WTC11 (cell line): ENCODE data around the gene SLC26A8. TPM values are rescaled to one million over a fixed set of nuclear protein-coding genes. Genes with fewer than 3 reads are reported as not detected.

Source experiments
- ATAC-seq: fragments of 200-7000 bp; cut with Tn5 transposase; 2 replicates; pipeline ENCODE4 v1.10.0; 2021; ENCODE audit warnings: mild to moderate bottlenecking, moderate library complexity
- CTCF ChIA-PET: fragments of 300-600 bp; sonication (Branson Sonifier 250); formaldehyde crosslinking; loops from one replicate; lab custom pipeline; 2021; ENCODE audit warnings: antibody characterized with exemption; lab: Charles Lee
- POLR2A ChIA-PET: fragments of 350-600 bp; sonication (Branson Sonifier 250); formaldehyde crosslinking; loops from one replicate; lab custom pipeline; 2021; ENCODE audit warnings: antibody characterized with exemption; lab: Charles Lee
- DNase-seq: peaks from one replicate; pipeline ENCODE4 v3.0.0; 2021; ENCODE audit warnings: low spot score
- H3K27ac Mint-ChIP-seq: 2 replicates; pipeline ENCODE4 v1.8.0; 2021; ENCODE audit warnings: mixed read lengths
- H3K27me3 Mint-ChIP-seq: 2 replicates; pipeline ENCODE4 v1.8.0; 2021; ENCODE audit warnings: low read depth, mild to moderate bottlenecking, moderate library complexity, mixed read lengths
- H3K36me3 Mint-ChIP-seq: 2 replicates; pipeline ENCODE4 v1.8.0; 2021; ENCODE audit warnings: mixed read lengths
- H3K4me1 Mint-ChIP-seq: 2 replicates; pipeline ENCODE4 v1.8.0; 2022; ENCODE audit warnings: mixed read lengths
- H3K4me3 Mint-ChIP-seq: 2 replicates; pipeline ENCODE4 v1.8.0; 2021; ENCODE audit warnings: mild to moderate bottlenecking, moderate library complexity, mixed read lengths
- H3K9me3 Mint-ChIP-seq: 2 replicates; pipeline ENCODE4 v1.8.0; 2021; ENCODE audit warnings: mixed read lengths
- E2F5 ChIP-seq: sonication (generic); formaldehyde crosslinking; IDR thresholded peaks from 2 replicates; pipeline ENCODE4 v1.8.1; 2022; ENCODE audit warnings: mild to moderate bottlenecking, moderate library complexity, missing genetic modification reagents
- EMX1 ChIP-seq: fragments of 250-450 bp; sonication (Bioruptor Pico); IDR thresholded peaks from 2 replicates; pipeline ENCODE4 v1.8.0; 2021; ENCODE audit warnings: mild to moderate bottlenecking
- MAX ChIP-seq: sonication (generic); formaldehyde crosslinking; IDR thresholded peaks from 2 replicates; pipeline ENCODE4 v1.8.0; 2022; ENCODE audit warnings: mild to moderate bottlenecking, missing genetic modification reagents
- NR2C2 ChIP-seq: sonication (generic); formaldehyde crosslinking; IDR thresholded peaks from 2 replicates; pipeline ENCODE4 v1.8.0; 2022; ENCODE audit warnings: mild to moderate bottlenecking, missing genetic modification reagents
- NR3C1 ChIP-seq: sonication (generic); formaldehyde crosslinking; conservative IDR thresholded peaks from 2 replicates; pipeline ENCODE4 v1.8.1; 2023; ENCODE audit warnings: low read depth, mild to moderate bottlenecking, missing genetic modification reagents
- OVOL2 ChIP-seq: fragments of 250-450 bp; sonication (Bioruptor Pico); IDR thresholded peaks from 2 replicates; pipeline ENCODE4 v1.9.0; 2021; ENCODE audit warnings: mild to moderate bottlenecking, borderline replicate concordance
- PRDM15 ChIP-seq: sonication (generic); formaldehyde crosslinking; IDR thresholded peaks from 2 replicates; pipeline ENCODE4 v1.8.0; 2022; ENCODE audit warnings: missing genetic modification reagents
- RELA ChIP-seq: sonication (generic); formaldehyde crosslinking; IDR thresholded peaks from 2 replicates; pipeline ENCODE4 v1.8.1; 2022; ENCODE audit warnings: missing genetic modification reagents, mild to moderate bottlenecking, borderline replicate concordance
- RORB ChIP-seq: fragments of 250-450 bp; sonication (Bioruptor Pico); IDR thresholded peaks from 2 replicates; pipeline ENCODE4 v1.9.0; 2021; ENCODE audit warnings: mild to moderate bottlenecking
- SP1 ChIP-seq: sonication (generic); formaldehyde crosslinking; conservative IDR thresholded peaks from 2 replicates; pipeline ENCODE4 v1.8.1; 2022; ENCODE audit warnings: missing genetic modification reagents
- TEAD1 ChIP-seq: sonication (generic); formaldehyde crosslinking; IDR thresholded peaks from 2 replicates; pipeline ENCODE4 v1.8.0; 2022; ENCODE audit warnings: mild to moderate bottlenecking, missing genetic modification reagents
- USF1 ChIP-seq: sonication (generic); formaldehyde crosslinking; IDR thresholded peaks from 2 replicates; pipeline ENCODE4 v1.8.0; 2022; ENCODE audit warnings: mild to moderate bottlenecking, missing genetic modification reagents
- ZBTB43 ChIP-seq: sonication (generic); formaldehyde crosslinking; IDR thresholded peaks from 2 replicates; pipeline ENCODE4 v1.8.1; 2023; ENCODE audit warnings: mild to moderate bottlenecking, missing genetic modification reagents
- ZNF138 ChIP-seq: sonication (generic); formaldehyde crosslinking; conservative IDR thresholded peaks from 2 replicates; pipeline ENCODE4 v1.8.1; 2022; ENCODE audit warnings: mild to moderate bottlenecking, moderate library complexity, missing genetic modification reagents
- ZNF423 ChIP-seq: fragments of 250-450 bp; sonication (Bioruptor Pico); IDR thresholded peaks from 2 replicates; pipeline ENCODE4 v2.1.2; 2022; ENCODE audit warnings: mild to moderate bottlenecking, moderate library complexity
- ZNF512 ChIP-seq: sonication (generic); formaldehyde crosslinking; IDR thresholded peaks from 2 replicates; pipeline ENCODE4 v1.8.1; 2022; ENCODE audit warnings: missing genetic modification reagents, borderline replicate concordance
- ZNF671 ChIP-seq: fragments of 250-450 bp; sonication (Bioruptor Pico); IDR thresholded peaks from 2 replicates; pipeline ENCODE4 v1.8.0; 2021; ENCODE audit warnings: mild to moderate bottlenecking
- total RNA-seq: library from RNA; stranded (reverse); gene quantifications from 3 replicates; pipeline ENCODE4 v1.2.3, GENCODE V29; 2021
- TF ChIP-seq, protein P1 (sequence below): sonication (generic); formaldehyde crosslinking; IDR thresholded peaks from 2 replicates; pipeline ENCODE4 v1.8.1; 2023; ENCODE audit warnings: mild to moderate bottlenecking, missing genetic modification reagents, borderline replicate concordance
- TF ChIP-seq, protein P2 (sequence below): sonication (generic); formaldehyde crosslinking; IDR thresholded peaks from 2 replicates; pipeline ENCODE4 v1.8.1; 2022; ENCODE audit warnings: mild to moderate bottlenecking, missing genetic modification reagents, moderate library complexity, borderline replicate concordance

Gene SLC26A8
- total RNA-seq, 1 experiment from 2014 or later, result 0.50 TPM

GRCh38 chr6:36050947-36051710, 26.7 kb upstream of the SLC26A8 start:
- TF ChIP-seq, protein P1, sequence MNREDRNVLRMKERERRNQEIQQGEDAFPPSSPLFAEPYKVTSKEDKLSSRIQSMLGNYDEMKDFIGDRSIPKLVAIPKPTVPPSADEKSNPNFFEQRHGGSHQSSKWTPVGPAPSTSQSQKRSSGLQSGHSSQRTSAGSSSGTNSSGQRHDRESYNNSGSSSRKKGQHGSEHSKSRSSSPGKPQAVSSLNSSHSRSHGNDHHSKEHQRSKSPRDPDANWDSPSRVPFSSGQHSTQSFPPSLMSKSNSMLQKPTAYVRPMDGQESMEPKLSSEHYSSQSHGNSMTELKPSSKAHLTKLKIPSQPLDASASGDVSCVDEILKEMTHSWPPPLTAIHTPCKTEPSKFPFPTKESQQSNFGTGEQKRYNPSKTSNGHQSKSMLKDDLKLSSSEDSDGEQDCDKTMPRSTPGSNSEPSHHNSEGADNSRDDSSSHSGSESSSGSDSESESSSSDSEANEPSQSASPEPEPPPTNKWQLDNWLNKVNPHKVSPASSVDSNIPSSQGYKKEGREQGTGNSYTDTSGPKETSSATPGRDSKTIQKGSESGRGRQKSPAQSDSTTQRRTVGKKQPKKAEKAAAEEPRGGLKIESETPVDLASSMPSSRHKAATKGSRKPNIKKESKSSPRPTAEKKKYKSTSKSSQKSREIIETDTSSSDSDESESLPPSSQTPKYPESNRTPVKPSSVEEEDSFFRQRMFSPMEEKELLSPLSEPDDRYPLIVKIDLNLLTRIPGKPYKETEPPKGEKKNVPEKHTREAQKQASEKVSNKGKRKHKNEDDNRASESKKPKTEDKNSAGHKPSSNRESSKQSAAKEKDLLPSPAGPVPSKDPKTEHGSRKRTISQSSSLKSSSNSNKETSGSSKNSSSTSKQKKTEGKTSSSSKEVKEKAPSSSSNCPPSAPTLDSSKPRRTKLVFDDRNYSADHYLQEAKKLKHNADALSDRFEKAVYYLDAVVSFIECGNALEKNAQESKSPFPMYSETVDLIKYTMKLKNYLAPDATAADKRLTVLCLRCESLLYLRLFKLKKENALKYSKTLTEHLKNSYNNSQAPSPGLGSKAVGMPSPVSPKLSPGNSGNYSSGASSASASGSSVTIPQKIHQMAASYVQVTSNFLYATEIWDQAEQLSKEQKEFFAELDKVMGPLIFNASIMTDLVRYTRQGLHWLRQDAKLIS, result no peak
- TF ChIP-seq RELA (CRISPR knock-in tag), result no peak
- no peak for TF ChIP-seq MAX
- TF ChIP-seq ZBTB43 (CRISPR knock-in tag), result no peak
- TF ChIP-seq ZNF512, result no peak
- TF ChIP-seq, protein P2, sequence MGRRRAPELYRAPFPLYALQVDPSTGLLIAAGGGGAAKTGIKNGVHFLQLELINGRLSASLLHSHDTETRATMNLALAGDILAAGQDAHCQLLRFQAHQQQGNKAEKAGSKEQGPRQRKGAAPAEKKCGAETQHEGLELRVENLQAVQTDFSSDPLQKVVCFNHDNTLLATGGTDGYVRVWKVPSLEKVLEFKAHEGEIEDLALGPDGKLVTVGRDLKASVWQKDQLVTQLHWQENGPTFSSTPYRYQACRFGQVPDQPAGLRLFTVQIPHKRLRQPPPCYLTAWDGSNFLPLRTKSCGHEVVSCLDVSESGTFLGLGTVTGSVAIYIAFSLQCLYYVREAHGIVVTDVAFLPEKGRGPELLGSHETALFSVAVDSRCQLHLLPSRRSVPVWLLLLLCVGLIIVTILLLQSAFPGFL (CRISPR knock-in tag), result no peak
- TF ChIP-seq EMX1 (CRISPR knock-in tag), result no peak
- no peak for TF ChIP-seq RORB
- TF ChIP-seq ZNF423 (CRISPR knock-in tag), result no peak
- no peak for TF ChIP-seq ZNF671 (CRISPR knock-in tag)
- no peak for TF ChIP-seq TEAD1
- no peak for TF ChIP-seq NR3C1 (CRISPR knock-in tag)
- TF ChIP-seq PRDM15 (CRISPR knock-in tag), result no peak
- no peak for TF ChIP-seq NR2C2 (CRISPR knock-in tag)
- TF ChIP-seq USF1 (CRISPR knock-in tag), result no peak
- no peak for TF ChIP-seq OVOL2 (CRISPR knock-in tag)
- TF ChIP-seq E2F5, result no peak
- TF ChIP-seq ZNF138, result no peak
- no peak for TF ChIP-seq SP1 (CRISPR knock-in tag)
- Mint-ChIP-seq H3K9me3 (no peaks in the 10 kb centered on the region), H3K36me3 (no peaks in the 10 kb centered on the region; the same call in 1 of the 2 replicates), H3K27me3 (no peaks in the 10 kb centered on the region), H3K4me3 (no peak overlapping the region), H3K4me1 (no peaks in the 10 kb centered on the region), H3K27ac (no peak overlapping the region)
- ATAC-seq, result no peak
- ChIA-PET POLR2A (interaction anchor here (0.6 kb wide), 1 partner anchor 535 kb away, joined by 3 read pairs; no protein-coding TSS in a partner anchor), CTCF (interaction anchor here (1.4 kb wide), 1 partner anchor 24 kb away, joined by 5 read pairs; the partner anchor contains the start of gene MAPK14)
- no peak for DNase-seq
